ENCODE results near the gene DEPDC5.

Gene DEPDC5

DNA sequence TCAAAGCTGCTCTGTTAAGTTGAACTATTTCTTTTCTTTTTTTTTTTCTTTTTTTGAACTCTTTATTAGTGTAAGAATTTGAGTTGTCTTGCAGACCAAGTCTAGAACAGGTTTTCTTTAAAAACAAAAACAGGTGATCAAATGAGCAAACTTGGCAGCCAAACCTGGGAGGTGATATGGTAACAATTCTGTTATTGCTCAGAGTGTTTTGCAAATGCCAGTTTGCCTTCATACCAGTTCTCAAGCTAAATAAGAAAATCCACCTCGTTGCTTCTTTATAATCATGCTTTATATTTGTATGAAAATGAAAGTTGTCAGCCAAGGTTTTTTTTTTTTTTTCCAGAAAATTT is 76.9 kb downstream of the DEPDC5 start:
- H3K27ac ChIP-seq: no peak overlapping the region
- TF ChIP-seq, protein P1, sequence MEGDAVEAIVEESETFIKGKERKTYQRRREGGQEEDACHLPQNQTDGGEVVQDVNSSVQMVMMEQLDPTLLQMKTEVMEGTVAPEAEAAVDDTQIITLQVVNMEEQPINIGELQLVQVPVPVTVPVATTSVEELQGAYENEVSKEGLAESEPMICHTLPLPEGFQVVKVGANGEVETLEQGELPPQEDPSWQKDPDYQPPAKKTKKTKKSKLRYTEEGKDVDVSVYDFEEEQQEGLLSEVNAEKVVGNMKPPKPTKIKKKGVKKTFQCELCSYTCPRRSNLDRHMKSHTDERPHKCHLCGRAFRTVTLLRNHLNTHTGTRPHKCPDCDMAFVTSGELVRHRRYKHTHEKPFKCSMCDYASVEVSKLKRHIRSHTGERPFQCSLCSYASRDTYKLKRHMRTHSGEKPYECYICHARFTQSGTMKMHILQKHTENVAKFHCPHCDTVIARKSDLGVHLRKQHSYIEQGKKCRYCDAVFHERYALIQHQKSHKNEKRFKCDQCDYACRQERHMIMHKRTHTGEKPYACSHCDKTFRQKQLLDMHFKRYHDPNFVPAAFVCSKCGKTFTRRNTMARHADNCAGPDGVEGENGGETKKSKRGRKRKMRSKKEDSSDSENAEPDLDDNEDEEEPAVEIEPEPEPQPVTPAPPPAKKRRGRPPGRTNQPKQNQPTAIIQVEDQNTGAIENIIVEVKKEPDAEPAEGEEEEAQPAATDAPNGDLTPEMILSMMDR (conservative IDR thresholded peaks at IDR 0.05): no peak
- TF ChIP-seq ZFX (IDR thresholded peaks at IDR 0.05): no peak

DNA sequence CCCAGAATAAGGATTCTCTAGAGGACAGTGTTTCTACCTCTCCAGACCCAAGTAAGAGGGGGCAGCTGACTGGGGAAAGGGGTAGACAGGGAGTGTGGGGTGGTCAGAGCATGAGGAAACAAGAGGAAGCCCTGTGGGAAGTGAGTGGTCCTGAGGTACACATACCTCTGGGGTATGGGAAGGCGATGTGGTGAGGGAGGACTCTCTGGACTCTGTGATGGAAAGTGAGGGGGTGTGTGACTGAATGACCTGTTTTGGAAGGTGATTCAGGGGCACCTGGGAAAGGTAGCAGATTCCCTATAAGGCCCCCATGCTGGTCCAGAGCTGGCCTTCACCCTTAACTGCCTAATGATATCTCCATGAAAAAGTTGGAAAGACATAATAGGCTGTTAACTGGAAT is 80.1 kb downstream of the DEPDC5 start:
- no peak for TF ChIP-seq ZFX (IDR thresholded peaks at IDR 0.05)
- TF ChIP-seq, protein P1 (conservative IDR thresholded peaks at IDR 0.05): no peak
- H3K27ac ChIP-seq: no peak overlapping the region

DNA sequence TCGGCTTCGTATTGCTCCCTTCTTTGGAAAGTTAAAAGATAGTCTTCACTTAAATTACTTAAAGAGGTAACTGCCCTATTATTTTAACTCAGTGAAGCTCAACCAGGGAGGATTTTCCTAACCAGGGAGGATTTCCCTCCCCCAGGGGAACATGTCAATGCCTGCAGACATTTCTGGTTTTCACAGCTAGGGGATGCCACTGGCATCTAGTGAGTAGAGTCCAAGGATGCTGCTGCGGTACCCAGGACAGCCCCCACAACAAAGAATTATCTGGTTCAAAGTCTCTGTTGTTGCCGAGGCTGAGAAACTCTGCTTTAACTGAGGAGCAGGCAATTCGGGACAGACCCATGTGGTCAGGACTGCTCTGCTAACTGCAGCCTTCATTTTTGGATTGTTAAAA is 82.2 kb downstream of the DEPDC5 start:
- TF ChIP-seq ZFX (IDR thresholded peaks at IDR 0.05): no peak
- TF ChIP-seq, protein P1 (conservative IDR thresholded peaks at IDR 0.05): no peak; the same call in 1 of the 2 replicates

DNA sequence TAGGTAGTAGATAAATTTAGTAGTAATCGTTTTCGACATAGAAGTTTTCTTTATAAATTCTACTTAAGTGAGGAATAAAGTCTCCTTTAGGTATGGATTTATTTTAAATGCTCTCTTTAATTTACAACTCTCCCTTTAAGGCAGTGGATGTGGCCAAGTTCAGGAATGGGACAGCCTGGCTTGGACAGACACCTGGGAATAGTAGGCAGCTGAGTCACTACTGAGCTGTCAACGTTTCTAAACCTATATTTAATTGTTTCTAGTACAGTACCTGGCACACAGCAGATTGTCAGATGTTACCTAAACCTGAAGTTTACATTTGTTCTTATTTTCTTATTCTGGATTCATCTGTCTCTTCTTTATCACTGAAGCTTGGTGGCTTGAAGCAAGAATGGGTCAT is 85.1 kb downstream of the DEPDC5 start:
- H3K27ac ChIP-seq: no peak overlapping the region
- no peak for TF ChIP-seq ZFX (IDR thresholded peaks at IDR 0.05)
- TF ChIP-seq, protein P1 (conservative IDR thresholded peaks at IDR 0.05): no peak

More for the DNA sequence above, 82.2 kb downstream of the DEPDC5 start:
- H3K27ac ChIP-seq: no peak overlapping the region

DNA sequence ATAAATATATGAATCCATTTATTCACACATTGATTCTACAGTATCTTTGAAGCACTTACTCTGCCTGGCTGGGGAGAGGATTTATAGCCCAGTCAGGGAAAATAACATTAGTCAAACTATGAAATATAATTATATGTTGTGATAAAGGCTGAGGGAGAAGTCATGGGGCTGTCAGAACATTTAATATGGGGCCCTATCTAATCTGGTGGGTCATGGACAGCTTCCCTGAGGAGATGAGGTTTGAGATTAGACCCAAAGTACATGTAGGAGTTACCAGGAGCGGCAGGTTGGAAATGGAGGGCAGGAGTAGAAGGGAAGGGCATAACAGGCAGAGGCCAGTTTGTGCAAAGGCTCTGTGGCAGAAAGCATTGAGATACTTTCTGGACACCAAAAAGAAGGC is 86.2 kb downstream of the DEPDC5 start:
- TF ChIP-seq, protein P1 (conservative IDR thresholded peaks at IDR 0.05): no peak
- TF ChIP-seq ZFX (IDR thresholded peaks at IDR 0.05): no peak
- no peak overlapping the region for H3K27ac ChIP-seq

DNA sequence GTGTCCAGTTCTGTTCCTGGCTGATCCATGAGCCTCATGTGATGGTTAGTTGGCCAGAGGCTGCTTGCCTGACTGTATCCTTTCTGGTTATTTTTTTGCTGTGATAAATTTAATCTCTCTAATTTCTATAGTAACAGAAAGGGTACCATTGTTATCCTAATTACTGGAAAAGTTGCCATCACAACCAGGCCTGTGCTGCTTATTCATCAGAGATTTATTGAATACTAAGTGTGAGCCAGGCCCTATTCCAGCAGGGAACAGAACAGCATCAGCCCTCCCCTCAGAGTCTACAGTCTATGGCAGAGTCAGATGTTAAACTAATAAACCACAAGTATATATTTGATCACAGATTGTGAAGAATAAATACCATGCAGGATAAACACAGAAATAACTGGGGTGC is 86.8 kb downstream of the DEPDC5 start:
- H3K27ac ChIP-seq: no peak overlapping the region
- TF ChIP-seq, protein P1 (conservative IDR thresholded peaks at IDR 0.05): no peak
- no peak for TF ChIP-seq ZFX (IDR thresholded peaks at IDR 0.05)

DNA sequence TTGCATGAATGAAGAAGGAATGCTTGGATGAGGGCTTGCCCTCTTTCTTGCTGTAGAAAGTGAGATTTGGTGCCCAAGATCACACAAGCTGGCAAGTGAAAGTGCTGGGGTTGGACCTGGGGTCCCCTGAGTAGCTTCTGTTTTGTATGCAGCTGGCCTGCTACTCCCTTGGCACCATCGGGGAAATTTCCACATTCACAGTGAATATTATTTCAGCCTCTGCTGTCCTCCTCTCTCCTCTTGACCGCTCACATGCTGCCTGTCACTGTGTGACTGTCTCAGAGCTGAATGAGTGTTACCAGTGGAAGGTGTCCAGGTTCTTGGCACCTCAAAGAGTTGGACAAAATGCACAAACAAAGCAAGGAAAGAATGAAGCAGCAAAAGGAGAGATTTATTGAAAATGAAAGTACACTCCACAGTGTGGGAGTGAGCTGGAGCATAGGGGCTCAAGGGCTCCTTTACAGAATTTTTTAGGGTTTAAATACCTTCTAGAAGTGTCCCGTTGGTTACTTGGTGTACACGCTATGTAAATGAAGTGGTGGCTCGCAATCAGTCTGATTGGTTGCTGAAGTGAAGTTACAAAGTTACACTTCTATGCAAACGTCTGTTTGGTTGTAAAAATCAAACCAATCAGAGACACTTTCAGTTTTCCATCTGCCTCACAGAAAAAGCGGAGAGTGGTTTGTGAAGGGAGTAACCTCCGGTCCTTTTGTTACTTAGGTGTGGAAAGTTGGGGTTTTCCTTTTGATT is 87.4 kb downstream of the DEPDC5 start:
- TF ChIP-seq ZFX (IDR thresholded peaks at IDR 0.05): no peak
- TF ChIP-seq, protein P1 (conservative IDR thresholded peaks at IDR 0.05): no peak
- no peak overlapping the region for H3K27ac ChIP-seq

Measured in C4-2B (cell line).